Lower leg skin (tissue), 3 donors: ENCODE data around the gene SLC16A6.

ENCODE experiments used
- CTCF ChIP-seq, 3 donors: fragments of 450-650 bp; IDR thresholded peaks; one replicate each; pipeline ENCODE4 v1.5.1; 2016; ENCODE audit warnings: antibody characterized with exemption in 3 of 3, mild to moderate bottlenecking in 3 of 3, moderate library complexity in 2 of 3
- POLR2A ChIP-seq, 2 donors: fragments of 450-650 bp; IDR thresholded peaks; one replicate each; pipeline ENCODE4 v1.6.1; 2016 to 2017; ENCODE audit warnings: antibody characterized with exemption in 2 of 2, mild to moderate bottlenecking in 1 of 2, moderate library complexity in 1 of 2

GRCh38 chr17:68298601-68299000 is 7.7 kb upstream of the SLC16A6 start:
- TF ChIP-seq CTCF (IDR thresholded peaks at IDR 0.05) (no peak), POLR2A (IDR thresholded peaks at IDR 0.05) (no peak)
